ENCODE results near the gene VWA2.

The VWA2 gene

GRCh38 chr10:114334301-114334700, 95.2 kb downstream of the VWA2 start:
- no peak for DNase-seq (ENCODE audit: low read depth)
- no peak overlapping the region for H3K4me3 ChIP-seq (ENCODE audit: low read depth, low read length)

GRCh38 chr10:114335614-114336013, 96.6 kb downstream of the VWA2 start:
- no peak for DNase-seq (ENCODE audit: low read depth)
- no peak overlapping the region for H3K4me3 ChIP-seq (ENCODE audit: low read depth, low read length)

DNA sequence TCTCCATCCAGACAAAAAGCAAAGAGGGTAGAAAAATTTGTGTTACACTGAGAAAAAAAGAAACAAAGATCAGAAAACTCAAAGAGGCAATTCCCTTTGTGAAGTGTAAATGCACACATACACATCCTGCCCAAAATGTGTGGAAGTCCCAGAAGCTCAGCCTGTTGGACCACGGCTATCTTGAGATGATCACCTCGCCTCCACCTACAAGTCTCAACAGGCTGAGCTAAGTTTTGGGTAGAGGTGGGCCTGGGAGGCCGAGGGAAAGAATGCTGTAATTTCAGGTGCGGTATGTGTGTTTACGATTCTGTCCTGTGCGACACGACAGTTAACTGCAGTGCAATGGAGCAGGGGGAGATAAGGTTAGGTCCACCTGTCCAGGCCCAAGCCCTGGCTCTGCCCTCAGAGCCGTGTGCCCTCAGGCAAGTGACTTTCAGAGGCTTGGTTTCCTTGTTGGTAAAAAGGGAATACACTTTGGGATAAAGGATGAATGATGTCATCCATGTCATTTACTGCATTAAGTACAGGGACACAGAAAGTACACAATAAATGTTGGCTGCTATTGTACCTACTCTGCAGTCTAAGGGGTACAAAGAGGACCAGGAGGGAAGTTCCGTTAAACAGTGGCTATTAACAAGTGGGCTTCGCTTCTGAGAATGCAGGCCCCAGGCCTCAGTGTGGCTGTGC, 97.9 kb downstream of the VWA2 start:
- DNase-seq (ENCODE audit: low read depth): no peak
- no peak overlapping the region for H3K4me3 ChIP-seq (ENCODE audit: low read depth, low read length)

DNA sequence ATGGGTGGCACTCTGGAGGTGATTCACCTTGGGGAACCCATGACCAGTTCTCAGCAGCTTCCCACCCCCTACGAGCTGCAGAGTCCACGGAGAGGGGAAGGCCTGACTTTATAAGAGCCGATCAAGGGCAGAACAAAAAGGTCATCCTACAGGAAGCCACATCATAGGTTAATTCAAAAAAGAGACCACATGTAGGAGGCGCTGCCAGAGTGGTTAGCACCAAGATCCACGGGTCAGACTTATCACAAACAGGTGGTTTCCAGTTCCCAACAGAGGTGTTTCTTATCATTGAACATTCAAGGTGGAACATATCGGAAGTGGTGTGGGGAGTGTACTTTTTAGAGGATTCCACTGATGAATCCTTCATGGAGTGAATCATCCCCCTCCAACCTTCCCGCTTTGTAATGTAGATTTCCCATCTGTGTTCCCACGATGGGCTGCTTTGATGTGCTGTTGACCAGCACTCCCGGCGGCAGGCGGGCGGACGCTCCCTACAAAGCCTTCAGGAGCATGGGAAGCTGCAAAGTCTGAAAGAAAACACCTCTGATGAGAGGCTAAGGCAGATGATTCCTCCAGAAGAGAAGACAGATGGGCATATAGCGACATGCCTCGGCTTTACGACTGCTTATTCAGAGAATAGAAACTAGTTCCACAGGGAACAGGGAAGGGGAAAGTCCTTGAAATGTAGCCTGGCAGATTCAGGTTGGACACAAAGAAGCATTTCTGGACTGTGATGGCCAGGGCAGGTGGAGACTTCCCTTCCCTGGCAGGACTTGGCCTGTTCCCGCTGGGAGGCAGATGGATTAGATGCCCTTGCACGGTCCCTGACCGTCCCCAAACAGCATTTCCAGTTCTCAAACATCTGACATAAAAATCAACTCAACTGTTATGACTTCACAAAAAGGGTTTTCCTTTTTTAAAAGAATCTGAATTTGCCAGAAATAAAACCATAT, 98.7 kb downstream of the VWA2 start:
- no peak for DNase-seq (ENCODE audit: low read depth)
- no peak overlapping the region for H3K4me3 ChIP-seq (ENCODE audit: low read depth, low read length)

DNA sequence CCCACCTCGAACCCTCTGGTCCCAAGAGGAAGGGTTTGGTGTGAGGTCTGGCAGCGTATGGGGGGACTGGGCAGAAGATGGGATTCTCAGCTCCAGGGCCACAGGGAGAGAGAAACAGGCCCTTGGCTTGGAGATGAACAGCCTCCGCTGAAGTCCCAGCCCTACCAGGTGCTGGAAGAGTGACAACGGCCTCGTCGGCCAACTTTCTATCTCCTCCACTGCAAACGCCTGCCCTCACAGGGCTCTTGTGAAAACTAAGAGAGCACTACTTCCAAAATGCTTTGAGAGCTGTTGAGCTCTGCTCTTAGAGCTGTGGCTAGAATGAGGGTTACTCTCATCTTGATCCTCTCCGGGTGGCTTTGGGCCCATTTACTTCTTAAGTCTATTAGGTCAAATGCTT, 101.8 kb downstream of the VWA2 start:
- no peak for DNase-seq (ENCODE audit: low read depth)
- no peak overlapping the region for H3K4me3 ChIP-seq (ENCODE audit: low read depth, low read length)
